ENCODE results near the gene FLT3.

DNA sequence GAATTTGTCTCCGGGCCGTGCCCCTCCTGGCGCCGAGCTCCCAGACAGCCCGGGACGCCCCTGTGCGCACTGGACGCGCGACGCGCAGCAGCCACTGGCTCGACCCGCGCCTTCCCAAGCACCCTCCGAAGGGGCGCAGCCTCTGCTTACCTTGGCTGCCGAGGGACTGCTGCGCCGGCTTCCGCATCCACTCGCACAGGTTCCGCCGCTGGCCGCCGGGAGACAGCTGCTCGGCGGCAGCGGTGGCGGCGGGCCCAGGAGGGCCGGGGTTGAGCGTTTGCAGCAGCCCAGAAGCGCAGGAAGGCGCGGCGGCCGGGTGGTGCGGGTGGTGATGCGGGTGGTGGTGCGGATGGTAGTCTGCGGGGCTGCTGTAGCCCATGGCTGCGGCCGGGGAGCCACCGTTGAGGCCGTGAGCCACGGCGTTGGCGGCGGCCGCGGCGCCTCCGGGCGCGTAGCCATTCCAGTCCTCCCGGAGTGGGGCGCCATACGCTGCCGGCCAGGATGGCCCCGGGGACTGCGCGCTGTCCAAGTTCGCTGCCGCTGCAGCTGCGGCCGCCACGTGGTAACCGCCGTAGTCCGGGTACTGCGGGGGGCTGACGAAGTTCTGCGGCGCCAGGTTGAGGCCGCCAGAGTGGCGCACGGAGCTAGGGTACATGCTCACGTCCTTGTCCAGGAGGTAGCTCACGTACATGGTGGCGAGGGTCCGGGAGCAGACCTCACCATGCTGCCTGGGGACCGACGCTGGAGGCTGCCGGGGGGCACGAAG is 131.9 kb downstream of the FLT3 start:
- TF ChIP-seq POLR2A (IDR thresholded peaks at IDR 0.05) = no peak
- no peak for TF ChIP-seq POLR2AphosphoS5 (IDR thresholded peaks at IDR 0.05)
- TF ChIP-seq, protein P1, sequence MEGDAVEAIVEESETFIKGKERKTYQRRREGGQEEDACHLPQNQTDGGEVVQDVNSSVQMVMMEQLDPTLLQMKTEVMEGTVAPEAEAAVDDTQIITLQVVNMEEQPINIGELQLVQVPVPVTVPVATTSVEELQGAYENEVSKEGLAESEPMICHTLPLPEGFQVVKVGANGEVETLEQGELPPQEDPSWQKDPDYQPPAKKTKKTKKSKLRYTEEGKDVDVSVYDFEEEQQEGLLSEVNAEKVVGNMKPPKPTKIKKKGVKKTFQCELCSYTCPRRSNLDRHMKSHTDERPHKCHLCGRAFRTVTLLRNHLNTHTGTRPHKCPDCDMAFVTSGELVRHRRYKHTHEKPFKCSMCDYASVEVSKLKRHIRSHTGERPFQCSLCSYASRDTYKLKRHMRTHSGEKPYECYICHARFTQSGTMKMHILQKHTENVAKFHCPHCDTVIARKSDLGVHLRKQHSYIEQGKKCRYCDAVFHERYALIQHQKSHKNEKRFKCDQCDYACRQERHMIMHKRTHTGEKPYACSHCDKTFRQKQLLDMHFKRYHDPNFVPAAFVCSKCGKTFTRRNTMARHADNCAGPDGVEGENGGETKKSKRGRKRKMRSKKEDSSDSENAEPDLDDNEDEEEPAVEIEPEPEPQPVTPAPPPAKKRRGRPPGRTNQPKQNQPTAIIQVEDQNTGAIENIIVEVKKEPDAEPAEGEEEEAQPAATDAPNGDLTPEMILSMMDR (IDR thresholded peaks at IDR 0.05 in 8 of 11, conservative IDR thresholded peaks at IDR 0.05 in 3 of 11) = no peak
